HCT116 (cell line): ENCODE results near the gene UBE2V1. TPM values are rescaled to one million over a fixed set of nuclear protein-coding genes. Genes with fewer than 3 reads are reported as not detected.
A peak's percentile ranks its signal among the peaks of the same experiment; 100 is the strongest.

Experiments
- ATAC-seq: fragments of 200-7000 bp; cut with Tn5 transposase; 2 replicates; pipeline ENCODE4 v1.9.1; 2020; ENCODE audit warnings: mild to moderate bottlenecking, moderate library complexity
- BruUV-seq: library from RNA; stranded (reverse); fragments of 400-500 nt; replicated peaks from 2 replicates; lab custom pipeline; 2021; lab: Mats Ljungman, UMichigan
- CTCF ChIA-PET: fragments of 300-600 bp; sonication (Branson Sonifier 250); formaldehyde crosslinking; loops from one replicate; lab custom pipeline; 2021; ENCODE audit warnings: antibody characterized with exemption; lab: Charles Lee
- POLR2A ChIA-PET: fragments of 300-600, 350-600 bp; sonication (Branson Sonifier 250); formaldehyde crosslinking; loops from one replicate; lab custom pipeline; 2021; ENCODE audit warnings: antibody characterized with exemption; lab: Charles Lee
- RAD21 ChIA-PET, 2 experiments: fragments of 300-600 bp; sonication (Branson Sonifier 250); formaldehyde crosslinking; loops; one replicate each; lab custom pipeline; 2023; ENCODE audit warnings: low total read pairs in 2 of 2; ENCODE audit not compliant: uncharacterized antibody in 2 of 2, unreplicated experiment in 2 of 2, low non-redundant PET in 1 of 2; lab: Charles Lee
- DNase-seq: peaks from one replicate; pipeline ENCODE4 v3.0.0-alpha.2; 2010; ENCODE audit warnings: low read depth, low spot score
- H2AFZ ChIP-seq: fragments of 200-600 bp; shearing (Covaris generic), sonication (generic); 2 replicates; pipeline ENCODE4 v1.6.1; 2017; ENCODE audit warnings: low read depth, mixed run types, mixed read lengths, antibody characterized with exemption, low read length; ENCODE audit not compliant: poor library complexity, severe bottlenecking
- H3K27ac ChIP-seq: 2 replicates; pipeline ENCODE4 v1.5.1; 2012; ENCODE audit warnings: low read depth, low read length
- H3K27me3 ChIP-seq: fragments of 200-600 bp; sonication (generic); 2 replicates; pipeline ENCODE4 v1.6.1; 2016; ENCODE audit warnings: mixed run types, low read length, mixed read lengths; ENCODE audit not compliant: insufficient read depth
- H3K36me3 ChIP-seq, 2 experiments: fragments of 200-500 bp in 1 of 2; fragments of 200-600 bp in 1 of 2; sonication (Bioruptor generic) in 1 of 2; sonication (generic) in 1 of 2; 2 replicates each; pipeline versions ENCODE4 v1.5.1 to v1.6.1; 2014 to 2016; ENCODE audit warnings: low read length in 2 of 2, inconsistent platforms in 1 of 2, mixed read lengths in 1 of 2, mixed run types in 1 of 2; ENCODE audit not compliant: insufficient read depth in 2 of 2, control insufficient read depth in 1 of 2
- H3K4me1 ChIP-seq, 2 experiments: fragments of 200-600 bp in 1 of 2; sonication (generic) in 1 of 2; 2 replicates each; pipeline versions ENCODE4 v1.5.1 to v1.6.1; 2012 to 2017; ENCODE audit warnings: low read length in 2 of 2, inconsistent platforms in 1 of 2, mild to moderate bottlenecking in 1 of 2, mixed read lengths in 1 of 2, mixed run types in 1 of 2, moderate library complexity in 1 of 2; ENCODE audit not compliant: insufficient read depth in 2 of 2, control insufficient read depth in 1 of 2
- H3K4me2 ChIP-seq: fragments of 200-600 bp; sonication (generic); 2 replicates; pipeline ENCODE4 v1.6.1; 2017; ENCODE audit warnings: mixed run types, low read length, mixed read lengths
- H3K4me3 ChIP-seq, 2 experiments: fragments of 200-600 bp in 1 of 2; sonication (generic) in 1 of 2; replicated peaks in 1 of 2; 2 replicates each; pipeline ENCODE4 v1.5.1; 2011 to 2016; ENCODE audit warnings: low read length in 2 of 2, control low read depth in 1 of 2, low read depth in 1 of 2, mild to moderate bottlenecking in 1 of 2, mixed read lengths in 1 of 2, mixed run types in 1 of 2
- H3K79me2 ChIP-seq: fragments of 200-600 bp; sonication (generic); 2 replicates; pipeline ENCODE4 v1.6.1; 2017; ENCODE audit warnings: mild to moderate bottlenecking, mixed run types, low read length, moderate library complexity, mixed read lengths; ENCODE audit not compliant: insufficient read depth
- H3K9ac ChIP-seq: fragments of 200-600 bp; sonication (generic); 2 replicates; pipeline ENCODE4 v1.6.1; 2016; ENCODE audit warnings: low read length, mixed read lengths
- H3K9me2 ChIP-seq: fragments of 200-600 bp; sonication (generic), shearing (Covaris generic); 2 replicates; pipeline ENCODE4 v1.6.1; 2017; ENCODE audit warnings: mixed run types, mild to moderate bottlenecking, moderate library complexity; ENCODE audit not compliant: insufficient read depth
- H3K9me3 ChIP-seq, 2 experiments: fragments of 200-500 bp in 1 of 2; fragments of 200-600 bp in 1 of 2; sonication (Bioruptor generic) in 1 of 2; sonication (generic) in 1 of 2; 2 replicates each; pipeline ENCODE4 v1.6.1; 2014 to 2017; ENCODE audit warnings: low read length in 2 of 2, mixed read lengths in 2 of 2, inconsistent platforms in 1 of 2, low read depth in 1 of 2, mild to moderate bottlenecking in 1 of 2, mixed run types in 1 of 2, moderate library complexity in 1 of 2; ENCODE audit not compliant: control insufficient read depth in 1 of 2, insufficient read depth in 1 of 2
- H4K20me1 ChIP-seq: fragments of 200-600 bp; sonication (generic), shearing (Covaris generic); 2 replicates; pipeline ENCODE4 v1.6.1; 2017; ENCODE audit warnings: mixed run types, mild to moderate bottlenecking, moderate library complexity; ENCODE audit not compliant: insufficient read depth
- CEBPB ChIP-seq: IDR thresholded peaks from 2 replicates; pipeline ENCODE4 v1.6.1; 2012; ENCODE audit warnings: low read depth
- EGR1 ChIP-seq: IDR thresholded peaks from 2 replicates; pipeline ENCODE4 v1.6.1; 2012; ENCODE audit warnings: low read depth
- ELF1 ChIP-seq: IDR thresholded peaks from 2 replicates; pipeline ENCODE4 v1.6.1; 2012; ENCODE audit warnings: low read depth, borderline replicate concordance
- EZH2 ChIP-seq: fragments of 200-600 bp; sonication (generic); IDR thresholded peaks from 2 replicates; pipeline ENCODE4 v1.6.1; 2017; ENCODE audit warnings: antibody characterized with exemption, mixed run types
- EZH2phosphoT487 ChIP-seq: fragments of 200-600 bp; IDR thresholded peaks from 2 replicates; pipeline ENCODE4 v1.6.1; 2018; ENCODE audit warnings: antibody characterized with exemption, borderline replicate concordance
- JUND ChIP-seq: IDR thresholded peaks from 2 replicates; pipeline ENCODE4 v1.6.1; 2012
- POLR2A ChIP-seq: IDR thresholded peaks from 2 replicates; pipeline ENCODE4 v1.7.0; 2011; ENCODE audit warnings: borderline replicate concordance; ENCODE audit not compliant: insufficient read depth, insufficient read length; ENCODE audit errors: extremely low read depth
- POLR2AphosphoS5 ChIP-seq: IDR thresholded peaks from 2 replicates; pipeline ENCODE4 v1.6.1; 2011; ENCODE audit warnings: mild to moderate bottlenecking, low read depth, low read length, moderate library complexity
- REST ChIP-seq: IDR thresholded peaks from 2 replicates; pipeline ENCODE4 v1.6.1; 2012; ENCODE audit warnings: low read depth
- SIN3A ChIP-seq: IDR thresholded peaks from 2 replicates; pipeline ENCODE4 v1.6.1; 2012; ENCODE audit warnings: low read depth
- SP1 ChIP-seq: IDR thresholded peaks from 2 replicates; pipeline ENCODE4 v1.6.1; 2012; ENCODE audit warnings: low read depth
- TCF7L2 ChIP-seq: IDR thresholded peaks from 2 replicates; pipeline ENCODE4 v1.7.0; 2011; ENCODE audit warnings: borderline replicate concordance, inconsistent platforms; ENCODE audit not compliant: insufficient read depth, insufficient read length; ENCODE audit errors: extremely low read depth
- ZBTB33 ChIP-seq: IDR thresholded peaks from 2 replicates; pipeline ENCODE4 v1.6.1; 2011; ENCODE audit warnings: mild to moderate bottlenecking, low read length, moderate library complexity; ENCODE audit not compliant: insufficient replicate concordance; ENCODE audit errors: extremely low read depth
- ZFX ChIP-seq: fragments of 450-650 bp; IDR thresholded peaks from 2 replicates; pipeline ENCODE4 v1.6.1; 2017
- ZNF274 ChIP-seq: fragments of 200-500 bp; sonication (Bioruptor generic); IDR thresholded peaks from 2 replicates; pipeline ENCODE4 v1.6.1; 2014; ENCODE audit warnings: mild to moderate bottlenecking, low read depth, low read length, inconsistent platforms
- intact Hi-C: fragments of 100-400 bp; cut with micrococcal nuclease; formaldehyde crosslinking; loops from 2 replicates; pipeline ENCODE4 v1.10.0; 2022
- total RNA-seq: library from RNA; stranded (reverse); gene quantifications from one replicate; pipeline ENCODE4 v1.2.1, GENCODE V29; 2021; ENCODE audit not compliant: unreplicated experiment
- TF ChIP-seq, protein P1 (sequence below): IDR thresholded peaks from 2 replicates; pipeline ENCODE4 v1.6.1; 2012
- TF ChIP-seq, protein P2 (sequence below): IDR thresholded peaks from 2 replicates; pipeline ENCODE4 v1.6.1; 2012

Gene UBE2V1
- total RNA-seq, 1 experiment from 2014 or later: 114 TPM

- DNase-seq: no peak
- Histone ChIP-seq H3K36me3 (no peaks in the 10 kb centered on the region), H3K9me3 (no peaks in the 10 kb centered on the region), H3K27me3 (no peaks in the 10 kb centered on the region), H3K4me3 (peak overlapping the region; percentile 51 to 64), H4K20me1 (no peaks in the 10 kb centered on the region)
- TF ChIP-seq TCF7L2 (no peak), EZH2 (no peak), CEBPB (no peak), SIN3A (no peak), EZH2phosphoT487 (no peak), ELF1 (no peak), SP1 (no peak), ZFX (no peak), ZBTB33 (no peak), ZNF274 (no peak), REST (no peak), EGR1 (no peak), JUND (no peak), POLR2AphosphoS5 (no peak), POLR2A (no peak)
- TF ChIP-seq, protein P1, sequence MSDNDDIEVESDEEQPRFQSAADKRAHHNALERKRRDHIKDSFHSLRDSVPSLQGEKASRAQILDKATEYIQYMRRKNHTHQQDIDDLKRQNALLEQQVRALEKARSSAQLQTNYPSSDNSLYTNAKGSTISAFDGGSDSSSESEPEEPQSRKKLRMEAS: no peak
- TF ChIP-seq, protein P2, sequence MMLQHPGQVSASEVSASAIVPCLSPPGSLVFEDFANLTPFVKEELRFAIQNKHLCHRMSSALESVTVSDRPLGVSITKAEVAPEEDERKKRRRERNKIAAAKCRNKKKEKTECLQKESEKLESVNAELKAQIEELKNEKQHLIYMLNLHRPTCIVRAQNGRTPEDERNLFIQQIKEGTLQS: no peak
- TF ChIP-seq, all 23 proteins: peak for 0
- ATAC-seq: no peak
- TSS peak; percentile 82 for BruUV-seq
- H2AFZ ChIP-seq: no peak overlapping the region
- POLR2A ChIA-PET: interaction anchor here (0.9 to 2.5 kb wide), 10 partner anchors 10 to 74 kb away, joined by 3 to 11 read pairs (median 4); partner anchors contain the start of genes CEBPB and PEDS1
- H3K4me2 ChIP-seq: peak overlapping the region; percentile 94
- peaks cover 17 to 39% of the 10 kb centered on the region in 2 experiments for H3K4me1 ChIP-seq
- peaks cover 15% of the 10 kb centered on the region for H3K79me2 ChIP-seq
- peak overlapping the region; percentile 55 for H3K27ac ChIP-seq
- peak overlapping the region; percentile 68 for H3K9ac ChIP-seq
- CTCF ChIA-PET: interaction anchor here (1.0 to 2.7 kb wide), 11 partner anchors 17 to 137 kb away, joined by 3 to 9 read pairs (median 5); partner anchors contain the start of gene PEDS1
- RAD21 ChIA-PET: interaction anchor here (0.6 to 1.3 kb wide), 3 partner anchors 50 to 402 kb away, joined by 3 read pairs; no protein-coding TSS in a partner anchor
- intact Hi-C loops: no loop called here
- H3K9me2 ChIP-seq: no peaks in the 10 kb centered on the region
Observed at GRCh38 chr20:50116368-50116999, 3.5 kb upstream of the UBE2V1 start.
